Activated B cell treated with CpG ODN at 0.5 μM for 24 hours (primary cell): ENCODE results near the gene WWOX. TPM values are rescaled to one million over a fixed set of nuclear protein-coding genes. Genes with fewer than 3 reads are reported as not detected.

Experiments
- ATAC-seq: fragments of 200-7000 bp; cut with Tn5 transposase; one replicate; pipeline ENCODE4 v1.10.0; 2021; ENCODE audit warnings: low read depth, mild to moderate bottlenecking, moderate library complexity
- CTCF ChIA-PET: fragments of 350-600 bp; sonication (Branson Sonifier 250); formaldehyde crosslinking; loops from one replicate; lab custom pipeline; 2021; ENCODE audit warnings: antibody characterized with exemption; lab: Charles Lee
- POLR2A ChIA-PET: fragments of 350-600 bp; sonication (Branson Sonifier 250); formaldehyde crosslinking; loops from one replicate; lab custom pipeline; 2021; ENCODE audit warnings: antibody characterized with exemption; lab: Charles Lee
- DNase-seq: peaks from one replicate; pipeline ENCODE4 v3.0.0; 2022
- H3K27ac Mint-ChIP-seq: one replicate; pipeline ENCODE4 v1.8.0; 2020; ENCODE audit warnings: mixed read lengths
- H3K27me3 Mint-ChIP-seq: one replicate; pipeline ENCODE4 v1.8.0; 2021; ENCODE audit warnings: mixed read lengths
- H3K36me3 Mint-ChIP-seq: one replicate; pipeline ENCODE4 v1.8.0; 2021; ENCODE audit warnings: low read depth, mixed read lengths
- H3K4me1 Mint-ChIP-seq: one replicate; pipeline ENCODE4 v1.8.0; 2021; ENCODE audit warnings: mixed read lengths
- H3K4me3 Mint-ChIP-seq: one replicate; pipeline ENCODE4 v1.8.0; 2020; ENCODE audit warnings: mild to moderate bottlenecking, mixed read lengths
- H3K9me3 Mint-ChIP-seq: one replicate; pipeline ENCODE4 v1.8.0; 2020; ENCODE audit warnings: mixed read lengths
- intact Hi-C: fragments of 100-400 bp; cut with micrococcal nuclease; formaldehyde crosslinking; loops from one replicate; pipeline ENCODE4 v1.15.1; 2024
- total RNA-seq: library from RNA; stranded (reverse); gene quantifications from 2 replicates; pipeline ENCODE4 v1.2.3, GENCODE V29; 2022
- TF ChIP-seq, protein P1 (sequence below): fragments of 200-600 bp; IDR thresholded peaks from one replicate; pipeline ENCODE4 v1.8.0; 2022; ENCODE audit warnings: antibody characterized with exemption, mild to moderate bottlenecking

The WWOX gene
- total RNA-seq, 1 donor from 2014 or later = 22.6 TPM

DNA sequence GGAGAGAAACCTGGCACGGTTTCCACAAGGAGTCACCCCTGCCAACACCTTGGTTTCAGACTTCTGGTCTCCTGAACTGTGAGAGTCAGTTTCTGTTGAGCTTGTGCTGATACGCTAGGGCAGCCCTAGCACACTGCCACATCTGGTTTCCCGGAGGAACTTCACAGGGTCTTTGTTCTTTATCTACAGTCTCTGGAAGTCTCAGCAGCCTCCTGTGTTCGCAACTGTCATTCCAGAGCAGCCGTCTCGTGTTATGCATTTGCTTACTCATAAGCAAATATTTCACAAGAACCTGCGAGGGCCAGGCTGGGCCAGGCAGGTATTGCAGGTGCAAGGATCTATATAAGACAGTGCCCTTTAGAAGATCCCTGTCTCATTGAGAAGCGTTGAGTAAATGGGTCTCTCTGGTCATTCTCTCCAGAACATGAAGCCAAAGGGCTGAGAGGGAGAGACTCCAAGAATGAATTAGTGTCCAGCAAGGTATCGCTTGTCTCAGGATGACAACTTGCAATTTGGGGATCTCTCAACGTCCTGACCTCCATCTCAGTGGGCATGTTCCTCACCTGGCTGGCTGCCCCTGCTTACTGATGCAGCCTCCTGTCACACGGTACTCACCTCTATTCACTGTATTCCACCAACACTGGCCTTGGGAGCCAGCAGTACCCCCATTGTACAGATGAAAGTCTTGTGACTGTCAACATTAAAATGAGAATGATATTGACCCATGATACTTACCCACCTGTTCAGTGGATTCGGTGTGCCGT is 141.2 kb downstream of the WWOX start:
- intact Hi-C loops = no loop called here
- Mint-ChIP-seq H3K9me3 (no peaks in the 10 kb centered on the region), H3K4me1 (no peaks in the 10 kb centered on the region), H3K36me3 (no peaks in the 10 kb centered on the region), H3K4me3 (no peak overlapping the region), H3K27me3 (no peaks in the 10 kb centered on the region), H3K27ac (no peak overlapping the region)
- ChIA-PET CTCF (interaction anchor here (1.2 kb wide), 1 partner anchor 8 kb away, joined by 3 read pairs; no protein-coding TSS in a partner anchor), POLR2A (no interaction called here)
- ATAC-seq = no peak
- TF ChIP-seq, protein P1, sequence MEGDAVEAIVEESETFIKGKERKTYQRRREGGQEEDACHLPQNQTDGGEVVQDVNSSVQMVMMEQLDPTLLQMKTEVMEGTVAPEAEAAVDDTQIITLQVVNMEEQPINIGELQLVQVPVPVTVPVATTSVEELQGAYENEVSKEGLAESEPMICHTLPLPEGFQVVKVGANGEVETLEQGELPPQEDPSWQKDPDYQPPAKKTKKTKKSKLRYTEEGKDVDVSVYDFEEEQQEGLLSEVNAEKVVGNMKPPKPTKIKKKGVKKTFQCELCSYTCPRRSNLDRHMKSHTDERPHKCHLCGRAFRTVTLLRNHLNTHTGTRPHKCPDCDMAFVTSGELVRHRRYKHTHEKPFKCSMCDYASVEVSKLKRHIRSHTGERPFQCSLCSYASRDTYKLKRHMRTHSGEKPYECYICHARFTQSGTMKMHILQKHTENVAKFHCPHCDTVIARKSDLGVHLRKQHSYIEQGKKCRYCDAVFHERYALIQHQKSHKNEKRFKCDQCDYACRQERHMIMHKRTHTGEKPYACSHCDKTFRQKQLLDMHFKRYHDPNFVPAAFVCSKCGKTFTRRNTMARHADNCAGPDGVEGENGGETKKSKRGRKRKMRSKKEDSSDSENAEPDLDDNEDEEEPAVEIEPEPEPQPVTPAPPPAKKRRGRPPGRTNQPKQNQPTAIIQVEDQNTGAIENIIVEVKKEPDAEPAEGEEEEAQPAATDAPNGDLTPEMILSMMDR = no peak
- DNase-seq = no peak

- Mint-ChIP-seq H3K27me3 (no peaks in the 10 kb centered on the region), H3K4me1 (no peaks in the 10 kb centered on the region), H3K27ac (no peak overlapping the region), H3K9me3 (no peaks in the 10 kb centered on the region), H3K4me3 (no peak overlapping the region), H3K36me3 (no peaks in the 10 kb centered on the region)
- intact Hi-C loops = no loop called here
- ATAC-seq (no peak), DNase-seq (no peak)
- ChIA-PET CTCF (interaction anchor here (1.2 kb wide), 1 partner anchor 9 kb away, joined by 3 read pairs; no protein-coding TSS in a partner anchor), POLR2A (no interaction called here)
- TF ChIP-seq, protein P1 = no peak
These were observed 142.8 kb downstream of the WWOX start for GRCh38 chr16:78242239-78242630.

DNA sequence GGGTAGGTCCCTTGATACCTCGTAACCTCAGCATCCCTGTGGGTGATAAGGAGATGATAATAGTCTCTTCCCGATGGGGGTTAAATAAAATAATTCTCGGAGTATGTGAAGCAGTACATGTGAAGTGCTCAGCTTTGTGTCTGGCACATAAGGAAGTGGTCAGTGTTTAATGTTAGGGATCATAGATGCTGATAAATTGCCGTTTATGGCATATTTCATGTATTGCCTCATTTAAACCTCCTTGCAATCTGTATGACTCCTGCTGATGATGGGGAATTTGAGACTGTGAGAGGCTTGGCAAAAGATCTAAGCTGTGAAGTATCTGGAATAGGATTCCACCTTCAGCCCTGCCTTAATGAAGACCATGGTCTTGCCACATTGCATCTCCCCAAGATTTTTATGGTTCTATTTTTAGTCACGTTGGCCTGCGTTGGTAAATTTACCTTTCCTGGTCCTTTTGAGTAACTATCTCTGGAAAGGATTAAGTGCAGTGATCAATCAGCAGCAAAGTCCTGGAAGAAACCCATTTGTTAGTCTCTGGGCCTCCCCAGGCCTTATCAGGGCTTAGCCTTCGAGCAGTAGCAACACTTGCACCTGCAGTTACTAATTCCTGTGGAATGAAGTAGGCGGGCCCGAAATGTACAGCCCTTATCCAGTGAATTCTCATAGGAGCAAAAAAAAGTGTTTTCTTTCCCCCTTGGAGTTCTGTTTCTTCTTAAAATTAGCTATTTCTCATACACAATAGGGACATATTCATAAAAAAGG is 144.9 kb downstream of the WWOX start:
- ChIA-PET POLR2A (no interaction called here), CTCF (no interaction called here)
- DNase-seq (no peak), ATAC-seq (no peak)
- Mint-ChIP-seq H3K27ac (no peak overlapping the region), H3K9me3 (no peaks in the 10 kb centered on the region), H3K36me3 (no peaks in the 10 kb centered on the region), H3K4me1 (no peaks in the 10 kb centered on the region), H3K27me3 (no peaks in the 10 kb centered on the region), H3K4me3 (no peak overlapping the region)
- TF ChIP-seq, protein P1 = no peak
- intact Hi-C loops = no loop called here

DNA sequence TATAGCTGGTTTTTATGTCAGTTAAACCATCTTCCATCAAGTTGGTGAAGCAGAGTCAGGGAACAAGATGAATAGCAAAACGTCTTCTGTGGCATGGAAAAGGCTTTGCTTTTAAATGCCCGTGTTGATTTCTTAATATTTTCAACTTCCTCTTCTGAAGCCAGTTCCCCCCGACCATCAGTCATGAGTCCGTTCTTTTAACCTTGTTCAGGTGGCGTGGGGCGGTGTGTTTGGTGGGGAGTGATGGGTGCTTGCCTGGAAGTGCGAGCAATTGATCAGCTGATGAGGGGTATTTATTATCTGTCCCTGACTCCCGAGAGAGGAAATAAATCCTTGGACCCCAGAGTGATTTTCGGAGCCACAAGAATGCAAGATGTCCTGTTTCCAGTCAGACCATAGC is 147.1 kb downstream of the WWOX start:
- Mint-ChIP-seq H3K27me3 (no peaks in the 10 kb centered on the region), H3K4me3 (no peak overlapping the region), H3K4me1 (no peaks in the 10 kb centered on the region), H3K36me3 (no peaks in the 10 kb centered on the region), H3K9me3 (no peaks in the 10 kb centered on the region), H3K27ac (no peak overlapping the region)
- ChIA-PET CTCF (no interaction called here), POLR2A (interaction anchor here (0.6 kb wide), 1 partner anchor 53 kb away, joined by 4 read pairs; no protein-coding TSS in a partner anchor)
- DNase-seq = no peak
- TF ChIP-seq, protein P1 = no peak
- intact Hi-C loops = no loop called here
- no peak for ATAC-seq

DNA sequence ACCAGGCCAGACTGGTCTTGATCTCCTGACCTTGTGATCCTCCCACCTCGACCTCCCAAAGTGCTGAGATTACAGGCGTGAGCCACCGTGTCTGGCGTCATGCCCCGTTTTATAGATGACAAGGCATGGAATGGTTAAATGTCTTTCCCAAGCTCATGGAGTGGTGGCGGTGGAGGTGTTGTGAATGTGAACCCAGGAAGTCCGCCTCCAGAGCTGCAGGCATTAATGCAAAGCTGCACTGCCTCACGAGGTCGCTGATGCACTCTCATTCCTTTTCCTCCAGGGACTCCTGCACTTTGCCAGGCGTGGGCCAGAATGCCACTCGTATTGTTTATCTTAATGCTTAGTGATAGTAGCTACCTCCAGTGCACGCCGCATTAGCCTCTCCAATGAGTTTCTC is 149.6 kb downstream of the WWOX start:
- DNase-seq = no peak
- Mint-ChIP-seq H3K4me1 (no peaks in the 10 kb centered on the region), H3K4me3 (no peak overlapping the region), H3K9me3 (no peaks in the 10 kb centered on the region), H3K36me3 (no peaks in the 10 kb centered on the region), H3K27me3 (no peaks in the 10 kb centered on the region), H3K27ac (no peak overlapping the region)
- intact Hi-C loops = no loop called here
- ChIA-PET CTCF (no interaction called here), POLR2A (no interaction called here)
- TF ChIP-seq, protein P1 = no peak
- ATAC-seq = no peak
